ENCODE data around the gene CDKAL1.

Gene CDKAL1

DNA sequence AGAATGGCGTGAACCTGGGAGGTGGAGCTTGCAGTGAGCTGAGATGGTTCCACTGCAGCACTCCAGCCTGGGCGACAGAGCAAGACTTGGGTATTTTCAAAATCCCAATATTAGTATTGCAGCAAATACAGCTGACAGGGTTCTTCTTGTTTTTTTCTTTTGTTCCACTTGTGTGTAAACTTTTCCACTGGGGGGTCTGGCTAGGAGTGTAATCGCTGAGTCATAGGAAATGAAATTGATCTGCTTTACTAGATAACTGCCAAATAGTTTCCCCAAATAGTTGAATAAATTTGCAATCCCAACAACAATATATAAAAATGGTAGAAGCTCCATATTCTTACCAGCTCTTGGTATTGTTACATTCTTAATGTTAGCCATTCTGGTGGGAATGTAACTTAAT is 533.3 kb downstream of the CDKAL1 start:
- Histone ChIP-seq H3K27me3 (ENCODE audit: insufficient read depth, low read length, poor library complexity, severe bottlenecking) (no peaks in the 10 kb centered on the region), H3F3A (ENCODE audit: low read depth) (no peaks in the 10 kb centered on the region), H3K4me3 (ENCODE audit: low read length, poor library complexity, severe bottlenecking) (no peak overlapping the region), H3K36me3 (ENCODE audit: insufficient read depth, low read length) (peaks cover 18% of the 10 kb centered on the region), H3K4me2 (ENCODE audit: low read depth, low read length, poor library complexity, severe bottlenecking) (no peak overlapping the region), H4K20me1 (ENCODE audit: insufficient read depth, low read length, poor library complexity, severe bottlenecking) (no peaks in the 10 kb centered on the region), H3K9ac (ENCODE audit: low read depth, low read length, poor library complexity, severe bottlenecking) (no peak overlapping the region), H3K4me1 (ENCODE audit: insufficient read depth, low read length, poor library complexity, severe bottlenecking) (no peaks in the 10 kb centered on the region), H3K9me3 (ENCODE audit: insufficient read depth, low read depth, low read length) (no peaks in the 10 kb centered on the region; the same call in 1 of the 2 replicates), H3K79me2 (ENCODE audit: insufficient read depth, low read length) (no peaks in the 10 kb centered on the region), H3K9me2 (replicated peaks; ENCODE audit: low read depth, low read length) (no peaks in the 10 kb centered on the region), H2AFZ (ENCODE audit: low read length) (no peak overlapping the region)
- TF ChIP-seq, protein P1, sequence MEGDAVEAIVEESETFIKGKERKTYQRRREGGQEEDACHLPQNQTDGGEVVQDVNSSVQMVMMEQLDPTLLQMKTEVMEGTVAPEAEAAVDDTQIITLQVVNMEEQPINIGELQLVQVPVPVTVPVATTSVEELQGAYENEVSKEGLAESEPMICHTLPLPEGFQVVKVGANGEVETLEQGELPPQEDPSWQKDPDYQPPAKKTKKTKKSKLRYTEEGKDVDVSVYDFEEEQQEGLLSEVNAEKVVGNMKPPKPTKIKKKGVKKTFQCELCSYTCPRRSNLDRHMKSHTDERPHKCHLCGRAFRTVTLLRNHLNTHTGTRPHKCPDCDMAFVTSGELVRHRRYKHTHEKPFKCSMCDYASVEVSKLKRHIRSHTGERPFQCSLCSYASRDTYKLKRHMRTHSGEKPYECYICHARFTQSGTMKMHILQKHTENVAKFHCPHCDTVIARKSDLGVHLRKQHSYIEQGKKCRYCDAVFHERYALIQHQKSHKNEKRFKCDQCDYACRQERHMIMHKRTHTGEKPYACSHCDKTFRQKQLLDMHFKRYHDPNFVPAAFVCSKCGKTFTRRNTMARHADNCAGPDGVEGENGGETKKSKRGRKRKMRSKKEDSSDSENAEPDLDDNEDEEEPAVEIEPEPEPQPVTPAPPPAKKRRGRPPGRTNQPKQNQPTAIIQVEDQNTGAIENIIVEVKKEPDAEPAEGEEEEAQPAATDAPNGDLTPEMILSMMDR (conservative IDR thresholded peaks at IDR 0.05; ENCODE audit: low read length), result no peak
- no peak for TF ChIP-seq EZH2phosphoT487 (IDR thresholded peaks at IDR 0.05; ENCODE audit: borderline replicate concordance)

DNA sequence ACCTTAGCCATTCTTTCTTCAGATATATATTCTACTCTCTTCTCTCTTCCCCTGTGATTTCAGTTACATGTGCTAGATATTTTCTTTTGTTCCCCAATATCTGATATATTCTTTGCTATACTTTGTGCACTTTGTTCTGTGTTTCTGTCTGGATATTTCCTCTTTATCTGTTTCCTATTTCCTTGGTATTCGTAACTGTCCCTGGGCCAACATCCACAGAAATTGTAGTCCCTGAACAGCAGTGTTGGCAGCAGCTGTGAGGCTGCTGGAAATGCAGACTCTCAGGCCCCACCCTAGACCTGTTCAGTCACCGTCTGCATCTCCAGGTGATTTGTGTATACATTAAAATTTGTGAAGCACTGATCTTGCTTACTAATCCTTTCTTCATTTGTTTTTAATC is 536.4 kb downstream of the CDKAL1 start:
- no peaks in the 10 kb centered on the region for H3K79me2 ChIP-seq (ENCODE audit: insufficient read depth, low read length)

DNA sequence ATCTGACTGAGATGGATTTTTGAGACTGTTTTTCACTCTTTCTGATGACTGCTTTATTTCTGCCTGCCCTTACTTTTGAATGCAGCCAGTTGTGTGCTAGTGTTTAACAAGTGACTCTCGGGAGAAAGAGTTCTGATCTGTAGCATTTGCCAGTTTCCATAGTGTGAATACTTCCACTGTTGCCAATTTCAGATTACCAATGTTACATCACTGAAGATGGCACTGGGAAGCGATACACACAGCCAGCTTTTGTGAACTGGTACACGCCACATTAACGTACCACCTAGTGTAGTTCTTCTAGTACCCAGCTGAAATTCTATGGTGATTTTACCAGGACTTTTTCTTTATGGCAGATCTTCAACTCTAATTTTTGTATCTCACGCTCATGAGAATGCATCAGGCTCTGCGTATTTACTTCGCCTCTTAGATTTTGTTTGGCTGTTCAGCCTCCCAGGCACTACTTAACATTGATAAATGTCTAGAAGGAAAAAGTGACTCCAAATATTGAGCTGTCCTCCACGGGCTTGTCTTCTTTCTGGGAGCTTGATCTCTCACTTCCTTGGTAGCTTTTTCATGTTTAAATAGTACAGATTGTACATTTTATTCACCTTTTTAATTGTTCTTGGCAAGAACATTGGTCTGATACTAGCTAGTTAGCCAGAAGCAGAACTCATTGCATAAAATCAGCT is 537.7 kb downstream of the CDKAL1 start:
- Histone ChIP-seq H3K9me2 (replicated peaks; ENCODE audit: low read depth, low read length) (no peaks in the 10 kb centered on the region), H3K4me3 (ENCODE audit: low read length, poor library complexity, severe bottlenecking) (no peak overlapping the region), H3K9ac (ENCODE audit: low read depth, low read length, poor library complexity, severe bottlenecking) (no peak overlapping the region), H3K36me3 (ENCODE audit: insufficient read depth, low read length) (peaks cover 18% of the 10 kb centered on the region), H3K4me1 (ENCODE audit: insufficient read depth, low read length, poor library complexity, severe bottlenecking) (no peaks in the 10 kb centered on the region), H3K4me2 (ENCODE audit: low read depth, low read length, poor library complexity, severe bottlenecking) (no peak overlapping the region), H3K79me2 (ENCODE audit: insufficient read depth, low read length) (no peaks in the 10 kb centered on the region), H3K9me3 (ENCODE audit: insufficient read depth, low read depth, low read length) (peaks cover 9% of the 10 kb centered on the region; the same call in 1 of the 2 replicates), H3K27me3 (ENCODE audit: insufficient read depth, low read length, poor library complexity, severe bottlenecking) (no peaks in the 10 kb centered on the region), H3F3A (ENCODE audit: low read depth) (no peaks in the 10 kb centered on the region), H2AFZ (ENCODE audit: low read length) (no peak overlapping the region), H4K20me1 (ENCODE audit: insufficient read depth, low read length, poor library complexity, severe bottlenecking) (no peaks in the 10 kb centered on the region)
- no peak for TF ChIP-seq EZH2phosphoT487 (IDR thresholded peaks at IDR 0.05; ENCODE audit: borderline replicate concordance)
- TF ChIP-seq, protein P1 (conservative IDR thresholded peaks at IDR 0.05; ENCODE audit: low read length), result no peak

More for the DNA sequence above, 536.4 kb downstream of the CDKAL1 start:
- Histone ChIP-seq H3K9me3 (ENCODE audit: insufficient read depth, low read depth, low read length) (peaks cover 9% of the 10 kb centered on the region; the same call in 1 of the 2 replicates), H3K4me2 (ENCODE audit: low read depth, low read length, poor library complexity, severe bottlenecking) (no peak overlapping the region), H3K36me3 (ENCODE audit: insufficient read depth, low read length) (peaks cover 26% of the 10 kb centered on the region), H3K9me2 (replicated peaks; ENCODE audit: low read depth, low read length) (no peaks in the 10 kb centered on the region), H3F3A (ENCODE audit: low read depth) (no peaks in the 10 kb centered on the region), H3K4me1 (ENCODE audit: insufficient read depth, low read length, poor library complexity, severe bottlenecking) (no peaks in the 10 kb centered on the region), H3K27me3 (ENCODE audit: insufficient read depth, low read length, poor library complexity, severe bottlenecking) (no peaks in the 10 kb centered on the region), H3K4me3 (ENCODE audit: low read length, poor library complexity, severe bottlenecking) (no peak overlapping the region), H3K9ac (ENCODE audit: low read depth, low read length, poor library complexity, severe bottlenecking) (no peak overlapping the region), H2AFZ (ENCODE audit: low read length) (no peak overlapping the region), H4K20me1 (ENCODE audit: insufficient read depth, low read length, poor library complexity, severe bottlenecking) (no peaks in the 10 kb centered on the region)
- no peak for TF ChIP-seq EZH2phosphoT487 (IDR thresholded peaks at IDR 0.05; ENCODE audit: borderline replicate concordance)
- TF ChIP-seq, protein P1 (conservative IDR thresholded peaks at IDR 0.05; ENCODE audit: low read length), result no peak
